HEK293 (cell line): ENCODE data around the gene ALOXE3.

Experiments
- BCL11A ChIP-seq: fragments of 450-650 bp; formaldehyde crosslinking; IDR thresholded peaks from 2 replicates; pipeline ENCODE4 v1.5.1; 2016; ENCODE audit warnings: low read depth, missing biosample characterization, missing genetic modification characterization
- EGR2 ChIP-seq: fragments of 450-650 bp; formaldehyde crosslinking; IDR thresholded peaks from 2 replicates; pipeline ENCODE4 v1.5.1; 2016; ENCODE audit warnings: low read depth, missing biosample characterization, missing genetic modification characterization
- GLI4 ChIP-seq: fragments of 450-650 bp; formaldehyde crosslinking; IDR thresholded peaks from 2 replicates; pipeline ENCODE4 v1.5.1; 2016; ENCODE audit warnings: missing biosample characterization, missing genetic modification characterization
- INSM2 ChIP-seq: fragments of 450-650 bp; formaldehyde crosslinking; IDR thresholded peaks from 2 replicates; pipeline ENCODE4 v1.5.1; 2016; ENCODE audit warnings: missing biosample characterization, missing genetic modification characterization
- KLF10 ChIP-seq: fragments of 450-650 bp; IDR thresholded peaks from 2 replicates; pipeline ENCODE4 v1.5.1; 2018; ENCODE audit warnings: missing biosample characterization, mild to moderate bottlenecking, missing genetic modification characterization
- KLF8 ChIP-seq: fragments of 450-650 bp; formaldehyde crosslinking; IDR thresholded peaks from 2 replicates; pipeline ENCODE4 v1.5.1; 2016; ENCODE audit warnings: missing biosample characterization, missing genetic modification characterization
- KLF9 ChIP-seq: fragments of 450-650 bp; formaldehyde crosslinking; IDR thresholded peaks from 2 replicates; pipeline ENCODE4 v1.5.1; 2016; ENCODE audit warnings: missing biosample characterization, missing genetic modification characterization, low read depth
- OVOL3 ChIP-seq: fragments of 450-650 bp; formaldehyde crosslinking; IDR thresholded peaks from 2 replicates; pipeline ENCODE4 v1.5.1; 2016; ENCODE audit warnings: missing biosample characterization, missing genetic modification characterization
- PATZ1 ChIP-seq: fragments of 450-650 bp; formaldehyde crosslinking; IDR thresholded peaks from 2 replicates; pipeline ENCODE4 v1.5.1; 2016; ENCODE audit warnings: missing biosample characterization, missing genetic modification characterization
- PRDM1 ChIP-seq: fragments of 450-650 bp; formaldehyde crosslinking; IDR thresholded peaks from 2 replicates; pipeline ENCODE4; 2016; ENCODE audit warnings: missing biosample characterization, missing genetic modification characterization
- ZBTB26 ChIP-seq: fragments of 450-650 bp; formaldehyde crosslinking; optimal IDR thresholded peaks from 2 replicates; pipeline ENCODE3; 2016; ENCODE audit warnings: missing biosample characterization, mild to moderate bottlenecking, missing genetic modification characterization
- ZFP3 ChIP-seq: fragments of 450-650 bp; formaldehyde crosslinking; IDR thresholded peaks from 2 replicates; pipeline ENCODE4 v1.5.1; 2016; ENCODE audit warnings: low read depth, missing biosample characterization, missing genetic modification characterization
- ZNF2 ChIP-seq: fragments of 450-650 bp; formaldehyde crosslinking; IDR thresholded peaks from 2 replicates; pipeline ENCODE4 v1.5.1; 2016; ENCODE audit warnings: missing biosample characterization, missing genetic modification characterization
- ZNF214 ChIP-seq: fragments of 450-650 bp; formaldehyde crosslinking; IDR thresholded peaks from 2 replicates; pipeline ENCODE4 v1.5.1; 2017; ENCODE audit warnings: missing biosample characterization, mild to moderate bottlenecking, missing genetic modification characterization, borderline replicate concordance
- ZNF324 ChIP-seq: fragments of 450-650 bp; formaldehyde crosslinking; IDR thresholded peaks from 2 replicates; pipeline ENCODE4 v1.5.1; 2016; ENCODE audit warnings: missing biosample characterization, missing genetic modification characterization
- ZNF354C ChIP-seq: fragments of 450-650 bp; formaldehyde crosslinking; IDR thresholded peaks from 2 replicates; pipeline ENCODE4 v1.5.1; 2016; ENCODE audit warnings: missing biosample characterization, missing genetic modification characterization, low read depth, borderline replicate concordance
- ZNF416 ChIP-seq: fragments of 450-650 bp; formaldehyde crosslinking; IDR thresholded peaks from 2 replicates; pipeline ENCODE4 v1.5.1; 2016; ENCODE audit warnings: missing biosample characterization, missing genetic modification characterization
- ZNF426 ChIP-seq: fragments of 450-650 bp; formaldehyde crosslinking; IDR thresholded peaks from 2 replicates; pipeline ENCODE4 v1.5.1; 2017; ENCODE audit warnings: missing biosample characterization, missing genetic modification characterization, mild to moderate bottlenecking, inconsistent platforms, moderate library complexity
- ZNF449 ChIP-seq: fragments of 450-650 bp; formaldehyde crosslinking; IDR thresholded peaks from 2 replicates; pipeline ENCODE4 v1.5.1; 2017; ENCODE audit warnings: missing biosample characterization, mild to moderate bottlenecking, missing genetic modification characterization, moderate library complexity
- ZNF48 ChIP-seq: fragments of 450-650 bp; formaldehyde crosslinking; IDR thresholded peaks from 2 replicates; pipeline ENCODE4 v1.5.1; 2016; ENCODE audit warnings: missing biosample characterization, missing genetic modification characterization
- ZNF521 ChIP-seq: fragments of 450-650 bp; formaldehyde crosslinking; IDR thresholded peaks from 2 replicates; pipeline ENCODE4 v1.5.1; 2017; ENCODE audit warnings: missing biosample characterization, mild to moderate bottlenecking, missing genetic modification characterization
- ZNF529 ChIP-seq: fragments of 450-650 bp; formaldehyde crosslinking; IDR thresholded peaks from 2 replicates; pipeline ENCODE4 v1.5.1; 2017; ENCODE audit warnings: missing genetic modification characterization, missing biosample characterization; ENCODE audit not compliant: insufficient replicate concordance
- ZNF549 ChIP-seq: fragments of 450-650 bp; IDR thresholded peaks from 2 replicates; pipeline ENCODE4 v1.5.1; 2018; ENCODE audit warnings: missing biosample characterization, missing genetic modification characterization, mild to moderate bottlenecking, inconsistent platforms, moderate library complexity
- ZNF558 ChIP-seq: fragments of 450-650 bp; formaldehyde crosslinking; IDR thresholded peaks from 2 replicates; pipeline ENCODE4 v1.5.1; 2016; ENCODE audit warnings: missing biosample characterization, missing genetic modification characterization
- ZNF596 ChIP-seq: fragments of 450-650 bp; IDR thresholded peaks from 2 replicates; pipeline ENCODE4 v1.5.0; 2018; ENCODE audit warnings: missing biosample characterization, mild to moderate bottlenecking, missing genetic modification characterization, moderate library complexity
- ZNF664 ChIP-seq: fragments of 450-650 bp; formaldehyde crosslinking; IDR thresholded peaks from 2 replicates; pipeline ENCODE4 v1.5.1; 2016; ENCODE audit warnings: missing biosample characterization, missing genetic modification characterization
- ZNF704 ChIP-seq: fragments of 450-650 bp; formaldehyde crosslinking; IDR thresholded peaks from 2 replicates; pipeline ENCODE4 v1.5.1; 2016; ENCODE audit warnings: missing biosample characterization, missing genetic modification characterization
- ZNF747 ChIP-seq: fragments of 450-650 bp; formaldehyde crosslinking; IDR thresholded peaks from 2 replicates; pipeline ENCODE4 v1.5.1; 2016; ENCODE audit warnings: missing biosample characterization, missing genetic modification characterization
- ZNF785 ChIP-seq: fragments of 450-650 bp; formaldehyde crosslinking; IDR thresholded peaks from 2 replicates; pipeline ENCODE4 v1.5.1; 2016; ENCODE audit warnings: missing biosample characterization, missing genetic modification characterization
- ZNF837 ChIP-seq: fragments of 450-650 bp; formaldehyde crosslinking; IDR thresholded peaks from 2 replicates; pipeline ENCODE4 v1.5.1; 2016; ENCODE audit warnings: missing biosample characterization, missing genetic modification characterization
- ZSCAN16 ChIP-seq: fragments of 450-650 bp; formaldehyde crosslinking; IDR thresholded peaks from 2 replicates; pipeline ENCODE4 v1.5.1; 2016; ENCODE audit warnings: missing biosample characterization, missing genetic modification characterization
- ZSCAN30 ChIP-seq: fragments of 450-650 bp; IDR thresholded peaks from 2 replicates; pipeline ENCODE4 v1.5.1; 2018; ENCODE audit warnings: missing biosample characterization, mild to moderate bottlenecking, missing genetic modification characterization, moderate library complexity
- ZXDB ChIP-seq: fragments of 450-650 bp; formaldehyde crosslinking; IDR thresholded peaks from 2 replicates; pipeline ENCODE4 v1.5.1; 2016; ENCODE audit warnings: missing biosample characterization, missing genetic modification characterization

The ALOXE3 gene

GRCh38 chr17:8062807-8063483 is 55.4 kb downstream of the ALOXE3 start (continued):
- no peak for TF ChIP-seq ZNF324 (tag by site-specific recombination)
- TF ChIP-seq PATZ1 (tag by site-specific recombination), result no peak
- no peak for TF ChIP-seq ZNF596
- no peak for TF ChIP-seq KLF9 (tag by site-specific recombination)
- no peak for TF ChIP-seq ZSCAN16 (tag by site-specific recombination)
- no peak for TF ChIP-seq ZNF704 (tag by site-specific recombination)
- no peak for TF ChIP-seq ZNF837 (tag by site-specific recombination)
- no peak for TF ChIP-seq ZNF747
- no peak for TF ChIP-seq ZNF785 (tag by site-specific recombination)
- TF ChIP-seq ZBTB26 (tag by site-specific recombination), result no peak
- TF ChIP-seq BCL11A (tag by site-specific recombination), result peak; percentile 70
- no peak for TF ChIP-seq ZNF529
- TF ChIP-seq ZNF214 (tag by site-specific recombination), result no peak
- TF ChIP-seq ZNF449 (tag by site-specific recombination), result no peak
- peak; percentile 47 for TF ChIP-seq KLF8 (tag by site-specific recombination)
- no peak for TF ChIP-seq ZNF521 (tag by site-specific recombination)
- TF ChIP-seq KLF10, result no peak
- no peak for TF ChIP-seq ZNF416 (tag by site-specific recombination)
- TF ChIP-seq ZNF549 (tag by site-specific recombination), result no peak
- TF ChIP-seq ZXDB, result no peak
- TF ChIP-seq OVOL3 (tag by site-specific recombination), result peak; percentile 20; the same call in 1 of the 2 replicates
- peak; percentile 72; the same call in 1 of the 2 replicates for TF ChIP-seq ZNF2 (tag by site-specific recombination)
- no peak for TF ChIP-seq ZNF558 (tag by site-specific recombination)
- TF ChIP-seq PRDM1 (tag by site-specific recombination), result no peak
- no peak for TF ChIP-seq ZFP3
- TF ChIP-seq GLI4 (tag by site-specific recombination), result no peak
- TF ChIP-seq INSM2, result peak; percentile 66; the same call in 1 of the 2 replicates
- no peak for TF ChIP-seq ZNF426 (tag by site-specific recombination)
- TF ChIP-seq ZSCAN30 (tag by site-specific recombination), result no peak
- no peak for TF ChIP-seq ZNF664 (tag by site-specific recombination)
- no peak for TF ChIP-seq ZNF48
- TF ChIP-seq EGR2 (tag by site-specific recombination), result no peak
- TF ChIP-seq ZNF354C (tag by site-specific recombination), result no peak
